CD4-positive, alpha-beta T cell (primary cell): Measurements from ENCODE around the gene OPCML. TPM values are rescaled to one million over a fixed set of nuclear protein-coding genes. Genes with fewer than 3 reads are reported as not detected.

Experiments
- ATAC-seq: fragments of 200-7000 bp; cut with Tn5 transposase; one replicate; pipeline ENCODE4 v1.10.0; 2022; ENCODE audit warnings: mild to moderate bottlenecking; ENCODE audit not compliant: poor library complexity
- CTCF ChIA-PET: fragments of 350-600 bp; sonication (Branson Sonifier 250); formaldehyde crosslinking; loops from one replicate; lab custom pipeline; 2021; ENCODE audit warnings: antibody characterized with exemption, inconsistent platforms; lab: Charles Lee
- POLR2A ChIA-PET: fragments of 350-600 bp; sonication (Branson Sonifier 250); formaldehyde crosslinking; loops from one replicate; lab custom pipeline; 2021; ENCODE audit warnings: antibody characterized with exemption, inconsistent platforms; lab: Charles Lee
- DNase-seq, 14 experiments: peaks; one replicate each; pipeline ENCODE4 v3.0.0-alpha.2; 2013 to 2020; ENCODE audit warnings: mixed read lengths in 2 of 14
- H3K27ac ChIP-seq, 2 donors: one replicate each; pipeline versions ENCODE4 v1.5.1 to v1.7.0; 2013; ENCODE audit warnings: low read length in 2 of 2, low read depth in 1 of 2, mild to moderate bottlenecking in 1 of 2
- H3K27me3 ChIP-seq, 2 experiments: 1 replicate in 1 of 2; 2 replicates in 1 of 2; pipeline versions ENCODE4 v1.6.1 to v1.7.0; 2013; ENCODE audit warnings: low read length in 2 of 2, control low read depth in 1 of 2, mild to moderate bottlenecking in 1 of 2, moderate library complexity in 1 of 2; ENCODE audit not compliant: insufficient read depth in 2 of 2, control insufficient read depth in 1 of 2
- H3K36me3 ChIP-seq: one replicate; pipeline ENCODE4 v1.6.1; 2013; ENCODE audit warnings: low read length, control low read depth; ENCODE audit not compliant: insufficient read depth
- H3K4me1 ChIP-seq: one replicate; pipeline ENCODE4 v1.6.1; 2013; ENCODE audit warnings: low read length, control low read depth; ENCODE audit not compliant: insufficient read depth
- H3K4me3 ChIP-seq: one replicate; pipeline ENCODE4 v1.5.1; 2013; ENCODE audit warnings: mild to moderate bottlenecking, low read length, moderate library complexity
- H3K9me3 ChIP-seq, 2 experiments: 1 replicate in 1 of 2; 2 replicates in 1 of 2; pipeline versions ENCODE4 v1.6.1 to v1.7.0; 2013; ENCODE audit warnings: low read length in 2 of 2, mild to moderate bottlenecking in 2 of 2, control low read depth in 1 of 2, moderate library complexity in 1 of 2; ENCODE audit not compliant: control insufficient read depth in 1 of 2, insufficient read depth in 1 of 2
- H3K27ac Mint-ChIP-seq: one replicate; pipeline ENCODE4 v1.8.0; 2020; ENCODE audit warnings: mixed read lengths
- H3K27me3 Mint-ChIP-seq: one replicate; pipeline ENCODE4 v1.8.0; 2021; ENCODE audit warnings: mixed read lengths
- H3K36me3 Mint-ChIP-seq: one replicate; pipeline ENCODE4 v1.8.0; 2021; ENCODE audit warnings: low read depth, mixed read lengths
- H3K4me1 Mint-ChIP-seq: one replicate; pipeline ENCODE4 v1.8.0; 2021; ENCODE audit warnings: low read depth, mixed read lengths
- H3K4me3 Mint-ChIP-seq: one replicate; pipeline ENCODE4 v1.8.0; 2020; ENCODE audit warnings: mild to moderate bottlenecking, mixed read lengths
- H3K9me3 Mint-ChIP-seq: one replicate; pipeline ENCODE4 v1.8.0; 2020; ENCODE audit warnings: mixed read lengths
- intact Hi-C, 2 experiments: fragments of 100-400 bp; cut with DNase I in 1 of 2; cut with micrococcal nuclease in 1 of 2; formaldehyde crosslinking; loops; one replicate each; pipeline versions ENCODE4 v1.15.1 to v1.9.0; 2023 to 2025; cut with DNase I, micrococcal nuclease
- total RNA-seq, 174 experiments: library from RNA in 2 of 174; stranded (reverse) in 2 of 174; gene quantifications; one replicate each; pipeline ENCODE4 v1.2.3 and lab custom pipeline; 2021 to 2026
- TF ChIP-seq, protein P1 (sequence below): fragments of 200-600 bp; IDR thresholded peaks from one replicate; pipeline ENCODE4 v1.8.0; 2022; ENCODE audit warnings: antibody characterized with exemption, mild to moderate bottlenecking

Gene OPCML
- total RNA-seq, 2 experiments from 2014 or later = not detected

DNA sequence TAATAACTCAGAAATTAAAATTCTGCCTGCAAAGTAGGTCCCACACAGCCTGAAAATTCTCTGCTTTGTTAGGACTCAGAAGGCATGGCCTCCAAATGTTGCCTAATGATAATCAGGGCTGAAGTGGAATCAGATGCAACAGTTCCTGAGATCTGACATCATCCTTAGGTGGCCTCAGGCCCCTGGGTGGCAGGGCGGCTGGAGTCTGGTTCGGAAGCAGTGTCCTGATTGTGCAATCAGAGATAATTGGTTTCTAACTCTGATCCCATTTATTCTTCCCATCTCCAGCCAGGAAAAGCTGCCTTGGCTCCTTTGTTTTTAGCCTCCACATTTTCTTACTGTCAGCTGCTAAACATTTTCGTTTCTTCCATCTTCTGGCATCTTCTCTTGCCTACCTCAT is 399.3 kb downstream of the OPCML start:
- ChIA-PET POLR2A (no interaction called here), CTCF (no interaction called here)
- H3K4me3 Mint-ChIP-seq = no peak overlapping the region
- Histone ChIP-seq H3K4me1 (no peaks in the 10 kb centered on the region), H3K36me3 (no peaks in the 10 kb centered on the region), H3K9me3 (no peaks in the 10 kb centered on the region), H3K27ac (no peak overlapping the region), H3K27me3 (peaks cover 0 to 4% of the 10 kb centered on the region in 2 experiments), H3K4me3 (no peak overlapping the region)
- H3K9me3 Mint-ChIP-seq = no peaks in the 10 kb centered on the region
- DNase-seq (no peak), ATAC-seq (no peak)
- no peaks in the 10 kb centered on the region for H3K36me3 Mint-ChIP-seq
- TF ChIP-seq, protein P1, sequence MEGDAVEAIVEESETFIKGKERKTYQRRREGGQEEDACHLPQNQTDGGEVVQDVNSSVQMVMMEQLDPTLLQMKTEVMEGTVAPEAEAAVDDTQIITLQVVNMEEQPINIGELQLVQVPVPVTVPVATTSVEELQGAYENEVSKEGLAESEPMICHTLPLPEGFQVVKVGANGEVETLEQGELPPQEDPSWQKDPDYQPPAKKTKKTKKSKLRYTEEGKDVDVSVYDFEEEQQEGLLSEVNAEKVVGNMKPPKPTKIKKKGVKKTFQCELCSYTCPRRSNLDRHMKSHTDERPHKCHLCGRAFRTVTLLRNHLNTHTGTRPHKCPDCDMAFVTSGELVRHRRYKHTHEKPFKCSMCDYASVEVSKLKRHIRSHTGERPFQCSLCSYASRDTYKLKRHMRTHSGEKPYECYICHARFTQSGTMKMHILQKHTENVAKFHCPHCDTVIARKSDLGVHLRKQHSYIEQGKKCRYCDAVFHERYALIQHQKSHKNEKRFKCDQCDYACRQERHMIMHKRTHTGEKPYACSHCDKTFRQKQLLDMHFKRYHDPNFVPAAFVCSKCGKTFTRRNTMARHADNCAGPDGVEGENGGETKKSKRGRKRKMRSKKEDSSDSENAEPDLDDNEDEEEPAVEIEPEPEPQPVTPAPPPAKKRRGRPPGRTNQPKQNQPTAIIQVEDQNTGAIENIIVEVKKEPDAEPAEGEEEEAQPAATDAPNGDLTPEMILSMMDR = no peak
- H3K27me3 Mint-ChIP-seq = peaks cover 7% of the 10 kb centered on the region
- no peak overlapping the region for H3K27ac Mint-ChIP-seq
- intact Hi-C loops = no loop called here
- H3K4me1 Mint-ChIP-seq = no peaks in the 10 kb centered on the region

DNA sequence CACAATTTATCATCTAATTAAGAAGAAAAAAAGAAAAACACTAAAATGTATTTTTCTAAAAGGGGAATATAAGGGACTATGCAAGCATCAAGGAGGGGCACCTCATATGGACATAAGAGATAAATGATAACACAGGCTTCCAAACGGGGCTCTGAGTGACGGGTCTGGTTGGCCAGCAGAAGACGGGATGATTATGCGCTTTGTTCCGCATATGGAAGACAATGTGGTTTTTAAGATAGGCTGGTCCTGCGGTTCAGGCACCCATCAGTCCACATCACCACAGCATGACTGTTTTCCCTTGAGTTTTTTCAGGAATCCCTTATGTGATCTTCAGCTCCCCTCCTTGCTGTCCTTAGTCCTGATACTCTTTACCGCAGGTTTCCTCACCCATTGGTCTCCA is 404.6 kb downstream of the OPCML start:
- intact Hi-C loops = no loop called here
- no peak overlapping the region for H3K4me3 ChIP-seq
- no peak overlapping the region for H3K27ac ChIP-seq
- Mint-ChIP-seq H3K27ac (no peak overlapping the region), H3K4me3 (no peak overlapping the region), H3K36me3 (no peaks in the 10 kb centered on the region), H3K27me3 (peaks cover 4% of the 10 kb centered on the region), H3K4me1 (no peaks in the 10 kb centered on the region), H3K9me3 (no peaks in the 10 kb centered on the region)
- TF ChIP-seq, protein P1 = no peak
- no peaks in the 10 kb centered on the region for H3K27me3 ChIP-seq
- H3K36me3 ChIP-seq = no peaks in the 10 kb centered on the region
- no peaks in the 10 kb centered on the region for H3K4me1 ChIP-seq
- POLR2A ChIA-PET = no interaction called here
- CTCF ChIA-PET = no interaction called here
- H3K9me3 ChIP-seq = peaks cover 0 to 4% of the 10 kb centered on the region in 2 experiments
- DNase-seq (no peak), ATAC-seq (no peak)

DNA sequence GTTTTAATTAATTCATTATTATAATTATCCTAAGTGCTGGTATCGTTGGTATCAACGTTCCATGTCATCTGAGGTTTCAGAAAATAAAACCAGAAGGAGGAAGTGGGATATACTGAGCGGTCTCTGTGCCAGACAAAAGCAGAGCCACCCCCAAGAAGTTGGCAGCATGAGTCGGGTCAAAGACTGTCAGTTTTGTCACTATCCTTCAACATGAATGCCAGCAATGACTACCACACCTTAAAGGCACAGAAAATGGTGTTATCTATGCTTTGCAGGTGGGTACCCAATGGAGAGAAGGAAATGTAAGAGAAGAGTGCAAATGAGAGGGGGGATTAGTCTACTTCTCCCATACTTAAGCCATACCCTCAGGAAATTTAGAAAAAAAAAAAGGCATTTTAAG is 408.5 kb downstream of the OPCML start:
- Mint-ChIP-seq H3K4me3 (no peak overlapping the region), H3K27me3 (peaks cover 4% of the 10 kb centered on the region), H3K27ac (no peak overlapping the region), H3K9me3 (no peaks in the 10 kb centered on the region), H3K4me1 (no peaks in the 10 kb centered on the region), H3K36me3 (no peaks in the 10 kb centered on the region)
- Histone ChIP-seq H3K4me3 (no peak overlapping the region), H3K36me3 (no peaks in the 10 kb centered on the region), H3K9me3 (peaks cover 0 to 8% of the 10 kb centered on the region in 2 experiments), H3K27me3 (no peaks in the 10 kb centered on the region), H3K4me1 (no peaks in the 10 kb centered on the region), H3K27ac (no peak overlapping the region)
- DNase-seq = no peak
- ATAC-seq = no peak
- intact Hi-C loops = no loop called here
- POLR2A ChIA-PET = no interaction called here
- TF ChIP-seq, protein P1 = no peak
- CTCF ChIA-PET = no interaction called here
